Aorta (tissue), 5 donors: ENCODE measurements around the gene MVP. TPM values are rescaled to one million over a fixed set of nuclear protein-coding genes. Genes with fewer than 3 reads are reported as not detected.
"Not testable (repeated sequence)": the region's sequence is repeated elsewhere in the genome, so short reads cannot be mapped to it uniquely, and the experiment has no call there.

Source experiments
- ATAC-seq: fragments of 200-7000 bp; cut with Tn5 transposase; one replicate; pipeline ENCODE4 v1.9.1; 2022; ENCODE audit warnings: moderate library complexity; ENCODE audit not compliant: low FRiP score
- DNase-seq, 2 donors: peaks; one replicate each; pipeline ENCODE4 v3.0.0-alpha.2; 2020
- H3K27ac ChIP-seq, 2 donors: one replicate each; pipeline ENCODE4 v1.5.1; 2013; ENCODE audit warnings: low read length in 2 of 2, mild to moderate bottlenecking in 2 of 2, moderate library complexity in 2 of 2, control low read depth in 1 of 2, inconsistent platforms in 1 of 2, low read depth in 1 of 2
- H3K27me3 ChIP-seq, 2 donors: one replicate each; pipeline ENCODE4 v1.6.1; 2013; ENCODE audit warnings: control low read depth in 1 of 2, low read length in 1 of 2, mild to moderate bottlenecking in 1 of 2, moderate library complexity in 1 of 2; ENCODE audit not compliant: insufficient read depth in 2 of 2, control insufficient read depth in 1 of 2
- H3K36me3 ChIP-seq, 2 donors: one replicate each; pipeline ENCODE4 v1.6.1; 2013; ENCODE audit warnings: control low read depth in 1 of 2, low read length in 1 of 2, mild to moderate bottlenecking in 1 of 2; ENCODE audit not compliant: insufficient read depth in 2 of 2, control insufficient read depth in 1 of 2
- H3K4me1 ChIP-seq, 2 donors: one replicate each; pipeline ENCODE4 v1.6.1; 2013; ENCODE audit warnings: low read length in 2 of 2, control low read depth in 1 of 2, mild to moderate bottlenecking in 1 of 2, moderate library complexity in 1 of 2; ENCODE audit not compliant: insufficient read depth in 2 of 2, control insufficient read depth in 1 of 2
- H3K4me3 ChIP-seq, 2 donors: one replicate each; pipeline ENCODE4 v1.5.1; 2013; ENCODE audit warnings: low read length in 2 of 2, control low read depth in 1 of 2, mild to moderate bottlenecking in 1 of 2
- H3K9me3 ChIP-seq: one replicate; pipeline ENCODE4 v1.6.1; 2013; ENCODE audit warnings: mild to moderate bottlenecking, low read length; ENCODE audit not compliant: control insufficient read depth
- WGBS, 2 donors: extraction: QIAGEN DNeasy Blood & Tissue Kit; methylation state at CpG; one replicate each; pipeline ENCODE4 v1.1.7; 2013; 5-methylcytosine and 5-hydroxymethylcytosine counted together
- intact Hi-C, 2 donors: fragments of 100-400 bp; cut with DNase I; formaldehyde crosslinking; loops; one replicate each; pipeline versions ENCODE4 v1.14.2 to v1.15.0; 2022
- polyA plus RNA-seq, 2 donors: library from polyadenylated mRNA; stranded (reverse); fragments of 200-250 nt; gene quantifications; one replicate each; pipeline ENCODE4 v1.2.3, GENCODE V29; 2013
- total RNA-seq, 2 donors: library from RNA; stranded (reverse); fragmentation: NEBNext Ultra II Directional; extraction: Animal tissue kit (Norgen Biotek cat#: 25700); gene quantifications; one replicate each; pipeline ENCODE4 v1.2.1, GENCODE V29; 2021
- donor health status: healthy with polysubstance abuse.
- donor health status: Bipolar disorder and iron deficiency.
- donor health status: DM: no; HTN: no; CAD: no.
- donor health status: DM: no; HTN: no; CAD: no.
- donor health status: DM: yes; HTN: yes; CAD: no.

The MVP gene
- total and polyA plus RNA-seq, 4 donors, result 76.8 to 186 (median 161) TPM

- Histone ChIP-seq H3K9me3 (no peaks in the 10 kb centered on the region), H3K27ac (no peak overlapping the region), H3K4me3 (no peak overlapping the region), H3K36me3 (no peaks in the 10 kb centered on the region), H3K4me1 (peaks cover 0 to 2% of the 10 kb centered on the region in 2 donors), H3K27me3 (no peaks in the 10 kb centered on the region)
- WGBS, 2 donors, result 27 to 28% methylated on average over 16 of the region's 16 CpGs
- DNase-seq, result no peak
- intact Hi-C loops, result loop anchor here (5.0 to 10.0 kb wide), 3 partner anchors 41 to 101 kb away; partner anchors contain the start of genes MVP (in 1 of the 2), PAGR1 (in 1 of the 2) and TMEM219 (in 1 of the 2)
- no peak for ATAC-seq
Measured at GRCh38 chr16:29863669-29863984, 43.4 kb downstream of the MVP start.

- DNase-seq, result no peak
- WGBS, 2 donors, result 80 to 86% methylated on average over 9 of the region's 9 CpGs
- ATAC-seq, result no peak
- Histone ChIP-seq H3K4me1 (no peaks in the 10 kb centered on the region), H3K9me3 (no peaks in the 10 kb centered on the region), H3K27me3 (no peaks in the 10 kb centered on the region), H3K36me3 (no peaks in the 10 kb centered on the region), H3K27ac (no peak overlapping the region), H3K4me3 (no peak overlapping the region)
- intact Hi-C loops, result loop anchor here (5.0 to 10.0 kb wide), 3 partner anchors 42 to 101 kb away; partner anchors contain the start of genes MVP (in 1 of the 2), PAGR1 (in 1 of the 2) and TMEM219 (in 1 of the 2)
Measured at GRCh38 chr16:29864205-29864604, 43.9 kb downstream of the MVP start.

GRCh38 chr16:29868396-29869009 lies 48.2 kb downstream of the MVP start:
- intact Hi-C loops, result loop anchor here in 1 of 2 donors (10.0 kb wide), 1 partner anchor 96 kb away; the partner anchor contains the start of gene TMEM219
- no peaks in the 10 kb centered on the region for H3K36me3 ChIP-seq
- H3K4me3 ChIP-seq, result no peak overlapping the region
- no peaks in the 10 kb centered on the region for H3K4me1 ChIP-seq
- H3K9me3 ChIP-seq, result no peaks in the 10 kb centered on the region
- H3K27ac ChIP-seq, result no peak overlapping the region
- no peak for DNase-seq
- no peak for ATAC-seq
- 74 to 78% methylated on average over 8 of the region's 8 CpGs for WGBS, 2 donors
- H3K27me3 ChIP-seq, result no peaks in the 10 kb centered on the region

- not testable (repeated sequence) for H3K4me3 ChIP-seq, H3K4me1 ChIP-seq, H3K36me3 ChIP-seq, ATAC-seq, DNase-seq, H3K27me3 ChIP-seq, H3K9me3 ChIP-seq, H3K27ac ChIP-seq
- WGBS, 2 donors, result 93% methylated on average over 8 of the region's 8 CpGs
- intact Hi-C loops, result loop anchor here in 1 of 2 donors (10.0 kb wide), 1 partner anchor 96 kb away; the partner anchor contains the start of gene TMEM219
Measured at GRCh38 chr16:29869067-29869466, 48.8 kb downstream of the MVP start.

- intact Hi-C loops, result no loop called here
- DNase-seq, result no peak
- H3K9me3 ChIP-seq, result no peaks in the 10 kb centered on the region
- no peaks in the 10 kb centered on the region for H3K36me3 ChIP-seq
- 95% methylated on average over 15 to 16 of the region's 16 CpGs for WGBS, 2 donors
- ATAC-seq, result no peak
- no peak overlapping the region for H3K4me3 ChIP-seq
- no peaks in the 10 kb centered on the region for H3K4me1 ChIP-seq
- H3K27me3 ChIP-seq, result no peaks in the 10 kb centered on the region
- H3K27ac ChIP-seq, result no peak overlapping the region
Measured at GRCh38 chr16:29871822-29872546, 51.7 kb downstream of the MVP start.

- Histone ChIP-seq H3K27me3 (no peaks in the 10 kb centered on the region), H3K4me1 (no peaks in the 10 kb centered on the region), H3K27ac (no peak overlapping the region), H3K9me3 (no peaks in the 10 kb centered on the region), H3K36me3 (no peaks in the 10 kb centered on the region), H3K4me3 (no peak overlapping the region)
- ATAC-seq (no peak), DNase-seq (no peak)
- 91 to 93% methylated on average over 26 of the region's 26 CpGs for WGBS, 2 donors
- intact Hi-C loops, result no loop called here
Measured at GRCh38 chr16:29873319-29873718, 53.1 kb downstream of the MVP start.

- Histone ChIP-seq H3K27me3 (no peaks in the 10 kb centered on the region), H3K9me3 (no peaks in the 10 kb centered on the region), H3K4me1 (no peaks in the 10 kb centered on the region), H3K36me3 (no peaks in the 10 kb centered on the region), H3K4me3 (no peak overlapping the region), H3K27ac (no peak overlapping the region)
- DNase-seq (no peak), ATAC-seq (no peak)
- intact Hi-C loops, result no loop called here
- 91 to 96% methylated on average over 6 of the region's 6 CpGs for WGBS, 2 donors
Measured at GRCh38 chr16:29875206-29875605, 54.9 kb downstream of the MVP start.

- no peak for DNase-seq
- 27 to 35% methylated on average over 18 of the region's 18 CpGs for WGBS, 2 donors
- no peaks in the 10 kb centered on the region for H3K4me1 ChIP-seq
- ATAC-seq, result no peak
- H3K9me3 ChIP-seq, result no peaks in the 10 kb centered on the region
- H3K27ac ChIP-seq, result no peak overlapping the region
- no peaks in the 10 kb centered on the region for H3K27me3 ChIP-seq
- intact Hi-C loops, result no loop called here
- H3K4me3 ChIP-seq, result no peak overlapping the region
- H3K36me3 ChIP-seq, result no peaks in the 10 kb centered on the region
Measured at GRCh38 chr16:29876217-29876593, 55.9 kb downstream of the MVP start.
